PC-3 (cell line): ENCODE measurements around the gene APEX2.

ENCODE experiments used
- EZH2 ChIP-seq: fragments of 300-600 bp; sonication (generic); IDR thresholded peaks from one replicate; pipeline ENCODE4 v1.6.1; 2017; ENCODE audit warnings: antibody characterized with exemption, mild to moderate bottlenecking, low read length; ENCODE audit not compliant: unreplicated experiment
- EZH2phosphoT487 ChIP-seq: fragments of 300-600 bp; sonication (generic); IDR thresholded peaks from 2 replicates; pipeline ENCODE4 v1.6.1; 2018; ENCODE audit warnings: mild to moderate bottlenecking, antibody characterized with exemption, low read length, borderline replicate concordance
- TF ChIP-seq, protein P1 (sequence below): fragments of 300-600 bp; sonication (generic); conservative IDR thresholded peaks from 2 replicates; pipeline ENCODE4 v1.5.1; 2017; ENCODE audit warnings: antibody characterized with exemption, low read depth, mild to moderate bottlenecking, low read length

DNA sequence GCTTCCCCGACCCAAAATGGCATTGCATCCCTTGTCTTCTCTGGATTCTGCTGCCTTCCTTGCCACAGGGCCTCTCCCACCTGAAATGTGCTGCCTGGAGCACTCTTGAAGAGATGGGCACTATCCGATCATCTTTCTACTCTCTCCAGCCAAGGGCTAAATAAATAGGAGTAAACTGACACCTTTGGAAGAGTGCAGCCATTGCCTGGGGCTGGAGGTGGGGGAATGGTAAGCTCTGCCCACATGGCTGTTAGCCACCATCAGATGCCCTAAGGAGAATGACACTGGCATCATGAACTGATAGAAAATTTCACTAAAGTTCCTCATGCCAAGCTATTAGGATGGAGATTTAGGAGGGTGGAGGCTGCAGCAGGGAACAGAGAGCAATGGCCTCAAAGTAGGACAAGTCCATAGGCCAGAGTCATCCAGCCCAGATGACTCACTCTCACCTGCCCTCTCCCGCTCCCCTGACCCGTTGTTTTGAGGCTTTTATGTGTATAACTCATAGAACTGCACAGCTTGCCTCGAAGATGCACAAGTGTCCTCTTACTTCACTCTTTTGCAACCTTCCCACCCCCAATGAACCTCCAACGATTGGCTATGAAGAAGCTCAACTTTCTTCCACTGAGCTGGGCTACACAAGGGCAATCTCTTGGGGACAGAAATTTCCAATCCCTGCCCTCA lies 5.4 kb upstream of the APEX2 start:
- TF ChIP-seq, protein P1, sequence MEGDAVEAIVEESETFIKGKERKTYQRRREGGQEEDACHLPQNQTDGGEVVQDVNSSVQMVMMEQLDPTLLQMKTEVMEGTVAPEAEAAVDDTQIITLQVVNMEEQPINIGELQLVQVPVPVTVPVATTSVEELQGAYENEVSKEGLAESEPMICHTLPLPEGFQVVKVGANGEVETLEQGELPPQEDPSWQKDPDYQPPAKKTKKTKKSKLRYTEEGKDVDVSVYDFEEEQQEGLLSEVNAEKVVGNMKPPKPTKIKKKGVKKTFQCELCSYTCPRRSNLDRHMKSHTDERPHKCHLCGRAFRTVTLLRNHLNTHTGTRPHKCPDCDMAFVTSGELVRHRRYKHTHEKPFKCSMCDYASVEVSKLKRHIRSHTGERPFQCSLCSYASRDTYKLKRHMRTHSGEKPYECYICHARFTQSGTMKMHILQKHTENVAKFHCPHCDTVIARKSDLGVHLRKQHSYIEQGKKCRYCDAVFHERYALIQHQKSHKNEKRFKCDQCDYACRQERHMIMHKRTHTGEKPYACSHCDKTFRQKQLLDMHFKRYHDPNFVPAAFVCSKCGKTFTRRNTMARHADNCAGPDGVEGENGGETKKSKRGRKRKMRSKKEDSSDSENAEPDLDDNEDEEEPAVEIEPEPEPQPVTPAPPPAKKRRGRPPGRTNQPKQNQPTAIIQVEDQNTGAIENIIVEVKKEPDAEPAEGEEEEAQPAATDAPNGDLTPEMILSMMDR = no peak
- TF ChIP-seq EZH2 = no peak
- TF ChIP-seq EZH2phosphoT487 = no peak
